Measurements from ENCODE around the gene PDE8B.
"Not testable (repeated sequence)": the region's sequence is repeated elsewhere in the genome, so short reads cannot be mapped to it uniquely, and the experiment has no call there.

The PDE8B gene

GRCh38 chr5:77358255-77359205 is 148.1 kb downstream of the PDE8B start:
- no peak for DNase-seq (ENCODE audit: low read depth)

GRCh38 chr5:77359231-77359630 is 148.8 kb downstream of the PDE8B start:
- no peak for DNase-seq (ENCODE audit: low read depth)

- DNase-seq (ENCODE audit: low read depth), result no peak
Measured at GRCh38 chr5:77360381-77360780, 149.9 kb downstream of the PDE8B start.

- DNase-seq (ENCODE audit: low read depth), result no peak
Measured at GRCh38 chr5:77360973-77361372, 150.5 kb downstream of the PDE8B start.

- no peak for DNase-seq (ENCODE audit: low read depth)
Measured at GRCh38 chr5:77366717-77367500, 156.4 kb downstream of the PDE8B start.

GRCh38 chr5:77367741-77368140 is 157.3 kb downstream of the PDE8B start:
- no peak for DNase-seq (ENCODE audit: low read depth)

GRCh38 chr5:77368367-77368766 is 157.9 kb downstream of the PDE8B start:
- DNase-seq (ENCODE audit: low read depth), result no peak

GRCh38 chr5:77369566-77369965 is 159.1 kb downstream of the PDE8B start:
- DNase-seq (ENCODE audit: low read depth), result no peak

GRCh38 chr5:77374686-77375085 is 164.2 kb downstream of the PDE8B start:
- no peak for DNase-seq (ENCODE audit: low read depth)

- DNase-seq (ENCODE audit: low read depth), result no peak
Measured at GRCh38 chr5:77376609-77377300, 166.3 kb downstream of the PDE8B start.

GRCh38 chr5:77379558-77380061 is 169.1 kb downstream of the PDE8B start:
- DNase-seq (ENCODE audit: low read depth), result no peak

- DNase-seq (ENCODE audit: low read depth), result no peak
Measured at GRCh38 chr5:77380636-77381035, 170.2 kb downstream of the PDE8B start.

- not testable (repeated sequence) for DNase-seq (ENCODE audit: low read depth)
Measured at GRCh38 chr5:77383336-77383735, 172.9 kb downstream of the PDE8B start.

GRCh38 chr5:77386340-77386739 is 175.9 kb downstream of the PDE8B start:
- not testable (repeated sequence) for DNase-seq (ENCODE audit: low read depth)

GRCh38 chr5:77389746-77390145 is 179.3 kb downstream of the PDE8B start:
- no peak for DNase-seq (ENCODE audit: low read depth)

GRCh38 chr5:77390221-77390620 is 179.7 kb downstream of the PDE8B start:
- DNase-seq (ENCODE audit: low read depth), result no peak

GRCh38 chr5:77390795-77391194 is 180.3 kb downstream of the PDE8B start:
- no peak for DNase-seq (ENCODE audit: low read depth)

GRCh38 chr5:77391240-77391765 is 180.8 kb downstream of the PDE8B start:
- no peak for DNase-seq (ENCODE audit: low read depth)

GRCh38 chr5:77394064-77394715 is 183.7 kb downstream of the PDE8B start:
- DNase-seq (ENCODE audit: low read depth), result no peak

GRCh38 chr5:77396017-77396416 is 185.5 kb downstream of the PDE8B start:
- no peak for DNase-seq (ENCODE audit: low read depth)

- DNase-seq (ENCODE audit: low read depth), result no peak
Measured at GRCh38 chr5:77397686-77398292, 187.3 kb downstream of the PDE8B start.

Data from activated gamma-delta T cell treated with anti-CD3 and anti-CD28 coated beads, Interleukin-2, amount 50 U/mL, for 16 hours (primary cell).